ENCODE data around the gene GPR45.

GPR45 gene

GRCh38 chr2:105224444-105224843 is 17.1 kb upstream of the GPR45 start:
- Histone ChIP-seq H3K4me3 (ENCODE audit: low read depth, low read length) (no peak overlapping the region), H3K36me3 (no peaks in the 10 kb centered on the region), H3K9me3 (no peaks in the 10 kb centered on the region), H3K27me3 (no peaks in the 10 kb centered on the region), H3K4me1 (no peaks in the 10 kb centered on the region)
- no peak for DNase-seq
- TF ChIP-seq, protein P1, sequence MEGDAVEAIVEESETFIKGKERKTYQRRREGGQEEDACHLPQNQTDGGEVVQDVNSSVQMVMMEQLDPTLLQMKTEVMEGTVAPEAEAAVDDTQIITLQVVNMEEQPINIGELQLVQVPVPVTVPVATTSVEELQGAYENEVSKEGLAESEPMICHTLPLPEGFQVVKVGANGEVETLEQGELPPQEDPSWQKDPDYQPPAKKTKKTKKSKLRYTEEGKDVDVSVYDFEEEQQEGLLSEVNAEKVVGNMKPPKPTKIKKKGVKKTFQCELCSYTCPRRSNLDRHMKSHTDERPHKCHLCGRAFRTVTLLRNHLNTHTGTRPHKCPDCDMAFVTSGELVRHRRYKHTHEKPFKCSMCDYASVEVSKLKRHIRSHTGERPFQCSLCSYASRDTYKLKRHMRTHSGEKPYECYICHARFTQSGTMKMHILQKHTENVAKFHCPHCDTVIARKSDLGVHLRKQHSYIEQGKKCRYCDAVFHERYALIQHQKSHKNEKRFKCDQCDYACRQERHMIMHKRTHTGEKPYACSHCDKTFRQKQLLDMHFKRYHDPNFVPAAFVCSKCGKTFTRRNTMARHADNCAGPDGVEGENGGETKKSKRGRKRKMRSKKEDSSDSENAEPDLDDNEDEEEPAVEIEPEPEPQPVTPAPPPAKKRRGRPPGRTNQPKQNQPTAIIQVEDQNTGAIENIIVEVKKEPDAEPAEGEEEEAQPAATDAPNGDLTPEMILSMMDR (IDR thresholded peaks at IDR 0.05; ENCODE audit: low read depth, low read length) = no peak

DNA sequence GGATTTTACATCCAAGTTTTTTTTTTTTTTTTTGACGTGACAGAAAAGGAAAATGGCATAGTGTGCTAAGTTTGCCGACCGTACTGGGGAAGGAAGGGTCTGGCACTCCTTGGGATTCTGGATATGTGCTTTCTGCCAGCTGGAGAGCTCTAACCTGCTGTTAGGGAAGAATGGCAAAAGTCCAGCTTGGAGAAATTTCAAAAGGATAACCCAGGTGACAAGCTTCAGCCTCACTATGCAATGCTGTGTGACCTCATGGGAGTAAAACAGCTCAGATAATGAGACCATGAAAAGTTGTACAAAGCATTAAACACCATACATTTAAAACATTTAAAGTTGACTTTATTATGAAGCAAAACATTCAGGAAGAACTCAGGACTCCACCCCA is 10.3 kb upstream of the GPR45 start:
- DNase-seq = no peak
- H3K36me3 ChIP-seq = no peaks in the 10 kb centered on the region
- TF ChIP-seq, protein P1 (IDR thresholded peaks at IDR 0.05; ENCODE audit: low read depth, low read length) = no peak

DNA sequence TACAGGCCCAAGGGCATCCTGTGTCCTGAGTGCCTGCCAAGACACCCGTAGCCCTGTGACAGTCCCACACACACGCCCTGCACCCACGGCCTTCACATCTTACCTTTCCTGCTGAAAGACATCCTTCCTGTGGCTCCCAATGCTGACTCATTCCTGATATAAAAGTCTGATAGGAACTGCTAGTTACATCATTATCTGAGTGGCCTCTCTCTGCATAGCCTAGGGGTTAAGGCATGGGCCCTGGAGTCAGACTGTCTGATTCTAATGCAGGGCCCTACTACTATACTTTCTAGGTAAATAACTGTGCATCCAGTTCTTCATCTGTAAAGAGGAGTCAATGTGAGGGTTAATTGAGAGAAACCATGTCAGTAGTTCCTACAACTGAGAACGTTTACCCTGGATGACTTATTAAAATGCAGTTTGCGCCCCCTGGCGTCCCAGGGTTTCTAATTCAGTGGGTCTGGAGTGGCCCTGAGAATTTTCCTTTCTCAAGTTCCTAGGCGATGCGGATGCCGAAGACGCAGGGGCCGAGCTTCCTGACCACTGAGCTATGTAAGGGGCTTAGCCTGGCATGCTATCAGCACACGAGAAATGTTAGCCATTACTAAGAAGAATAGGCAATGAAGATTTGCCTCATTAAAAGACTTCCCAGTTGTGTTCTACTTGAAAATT is 6.0 kb upstream of the GPR45 start:
- Histone ChIP-seq H3K36me3 (no peaks in the 10 kb centered on the region), H3K27me3 (no peaks in the 10 kb centered on the region), H3K9me3 (no peaks in the 10 kb centered on the region), H3K4me1 (peaks cover 3% of the 10 kb centered on the region; the same call in 1 of the 2 replicates), H3K4me3 (ENCODE audit: low read depth, low read length) (peak overlapping the region; percentile 14; the same call in 1 of the 2 replicates)
- DNase-seq = peak; percentile 78
- TF ChIP-seq, protein P1 (IDR thresholded peaks at IDR 0.05; ENCODE audit: low read depth, low read length) = peak; percentile 64

More for the DNA sequence above, 10.3 kb upstream of the GPR45 start:
- no peaks in the 10 kb centered on the region for H3K9me3 ChIP-seq
- no peaks in the 10 kb centered on the region for H3K27me3 ChIP-seq
- no peak overlapping the region for H3K4me3 ChIP-seq (ENCODE audit: low read depth, low read length)
- peaks cover 3% of the 10 kb centered on the region; the same call in 1 of the 2 replicates for H3K4me1 ChIP-seq

DNA sequence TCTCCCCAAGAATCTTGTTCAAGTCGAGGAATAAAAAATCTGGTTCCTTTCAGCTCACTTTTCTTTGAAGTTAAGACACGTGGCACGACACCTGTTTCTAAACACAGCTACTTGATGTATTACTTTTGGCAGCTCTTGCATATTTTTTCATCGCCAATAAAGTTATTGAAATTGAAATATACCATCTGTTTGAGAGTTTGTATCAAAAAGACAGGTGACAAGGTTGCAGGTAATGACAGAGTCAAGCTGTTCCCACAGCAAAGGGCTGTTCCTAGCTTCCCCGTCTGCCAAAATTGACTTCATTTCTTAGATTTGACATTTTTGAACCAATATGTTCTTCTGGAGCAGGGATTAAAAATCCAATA is 5.5 kb upstream of the GPR45 start:
- no peaks in the 10 kb centered on the region for H3K36me3 ChIP-seq
- peaks cover 3% of the 10 kb centered on the region; the same call in 1 of the 2 replicates for H3K4me1 ChIP-seq
- DNase-seq = no peak
- H3K9me3 ChIP-seq = no peaks in the 10 kb centered on the region
- no peak overlapping the region for H3K4me3 ChIP-seq (ENCODE audit: low read depth, low read length)
- TF ChIP-seq, protein P1 (IDR thresholded peaks at IDR 0.05; ENCODE audit: low read depth, low read length) = no peak
- H3K27me3 ChIP-seq = no peaks in the 10 kb centered on the region

DNA sequence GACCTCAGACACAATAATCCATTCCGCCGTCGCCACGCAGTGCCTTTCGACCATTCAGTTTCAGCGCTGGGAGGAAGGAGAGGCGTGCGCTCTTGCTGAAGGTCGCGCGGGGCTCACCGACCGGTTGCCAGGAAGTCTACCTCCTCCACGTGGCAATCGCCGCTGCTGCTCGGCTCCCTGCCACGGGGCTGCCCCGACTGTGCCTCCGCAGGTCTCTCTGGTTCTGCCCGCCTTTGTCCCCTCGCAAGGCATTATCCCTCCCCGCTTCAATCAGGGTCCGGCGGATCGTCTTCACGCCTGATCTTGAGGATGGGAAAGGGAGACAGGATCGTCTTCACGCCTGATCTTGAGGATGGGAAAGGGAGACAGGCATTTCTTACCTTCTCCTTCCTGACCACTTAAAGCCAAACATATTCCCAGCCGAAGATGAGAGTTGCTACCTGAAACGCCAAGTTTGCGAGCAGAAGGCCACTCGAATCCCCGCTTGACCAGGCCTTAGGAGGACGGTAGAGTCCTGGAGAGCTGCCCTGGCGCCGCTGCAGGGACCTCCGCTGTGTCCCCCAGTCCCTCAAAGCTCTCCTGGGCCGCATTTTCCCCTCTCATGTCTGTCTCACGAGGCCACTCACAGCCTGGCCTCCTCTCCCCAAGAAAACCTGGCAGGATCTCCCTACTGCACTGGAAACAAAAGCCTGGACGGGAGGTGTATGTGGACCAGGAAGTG is 4.3 kb upstream of the GPR45 start:
- no peak for DNase-seq
- no peaks in the 10 kb centered on the region for H3K36me3 ChIP-seq
- peaks cover 3% of the 10 kb centered on the region; the same call in 1 of the 2 replicates for H3K4me1 ChIP-seq
- no peaks in the 10 kb centered on the region for H3K27me3 ChIP-seq
- H3K4me3 ChIP-seq (ENCODE audit: low read depth, low read length) = no peak overlapping the region
- no peaks in the 10 kb centered on the region for H3K9me3 ChIP-seq
- TF ChIP-seq, protein P1 (IDR thresholded peaks at IDR 0.05; ENCODE audit: low read depth, low read length) = no peak

All from BE2C (cell line).